ENCODE results near the gene ST6GALNAC5.

DNA sequence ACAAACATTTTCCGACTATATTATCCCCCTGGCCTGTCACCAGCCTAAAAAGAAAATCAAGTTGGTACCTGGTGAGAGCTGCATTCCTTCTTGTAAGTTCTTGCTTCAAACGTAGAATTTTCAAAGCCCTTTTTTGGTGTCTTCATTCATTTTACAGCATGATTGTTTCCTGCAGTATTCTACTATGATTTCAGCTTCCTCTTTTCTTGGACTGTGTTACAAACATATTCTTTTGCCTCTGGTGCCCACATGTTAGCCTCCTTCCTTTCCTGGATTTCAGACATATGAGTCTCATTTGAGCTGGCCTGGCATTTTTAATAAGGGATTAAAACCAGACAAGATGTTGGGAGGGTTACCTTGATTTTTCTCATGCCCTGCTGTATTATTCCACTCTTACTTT, 209.5 kb downstream of the ST6GALNAC5 start:
- TF ChIP-seq, protein P1, sequence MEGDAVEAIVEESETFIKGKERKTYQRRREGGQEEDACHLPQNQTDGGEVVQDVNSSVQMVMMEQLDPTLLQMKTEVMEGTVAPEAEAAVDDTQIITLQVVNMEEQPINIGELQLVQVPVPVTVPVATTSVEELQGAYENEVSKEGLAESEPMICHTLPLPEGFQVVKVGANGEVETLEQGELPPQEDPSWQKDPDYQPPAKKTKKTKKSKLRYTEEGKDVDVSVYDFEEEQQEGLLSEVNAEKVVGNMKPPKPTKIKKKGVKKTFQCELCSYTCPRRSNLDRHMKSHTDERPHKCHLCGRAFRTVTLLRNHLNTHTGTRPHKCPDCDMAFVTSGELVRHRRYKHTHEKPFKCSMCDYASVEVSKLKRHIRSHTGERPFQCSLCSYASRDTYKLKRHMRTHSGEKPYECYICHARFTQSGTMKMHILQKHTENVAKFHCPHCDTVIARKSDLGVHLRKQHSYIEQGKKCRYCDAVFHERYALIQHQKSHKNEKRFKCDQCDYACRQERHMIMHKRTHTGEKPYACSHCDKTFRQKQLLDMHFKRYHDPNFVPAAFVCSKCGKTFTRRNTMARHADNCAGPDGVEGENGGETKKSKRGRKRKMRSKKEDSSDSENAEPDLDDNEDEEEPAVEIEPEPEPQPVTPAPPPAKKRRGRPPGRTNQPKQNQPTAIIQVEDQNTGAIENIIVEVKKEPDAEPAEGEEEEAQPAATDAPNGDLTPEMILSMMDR (tag by site-specific recombination; IDR thresholded peaks at IDR 0.05): no peak
- TF ChIP-seq YY1 (tag by site-specific recombination; IDR thresholded peaks at IDR 0.05) (no peak), ZNF792 (tag by site-specific recombination; IDR thresholded peaks at IDR 0.05) (no peak), ZFP37 (tag by site-specific recombination; IDR thresholded peaks at IDR 0.05) (no peak), HOXA7 (CRISPR knock-in tag; IDR thresholded peaks at IDR 0.05; ENCODE audit: borderline replicate concordance) (no peak)
